Stimulated activated memory B cell treated with anti-CD40 and anti-IgM and Interleukin-4, amounts not matched to agents 10 μg/mL and 1 μg/mL and 100 μg/mL, for 72 hours (primary cell): ENCODE measurements around the gene LRIF1.
"Not testable (repeated sequence)": the region's sequence is repeated elsewhere in the genome, so short reads cannot be mapped to it uniquely, and the experiment has no call there.

Source experiments
- ATAC-seq: fragments of 150-1000 bp; cut with Tn5 transposase; 2 replicates; pipeline ENCODE4 v1.10.0; 2021
- H3K27ac Mint-ChIP-seq: one replicate; pipeline ENCODE4 v1.8.0; 2022; ENCODE audit warnings: mild to moderate bottlenecking, mixed read lengths
- H3K27me3 Mint-ChIP-seq: one replicate; pipeline ENCODE4 v1.8.0; 2022; ENCODE audit warnings: mixed read lengths
- H3K36me3 Mint-ChIP-seq: one replicate; pipeline ENCODE4 v1.8.0; 2022; ENCODE audit warnings: mixed read lengths
- H3K4me1 Mint-ChIP-seq: one replicate; pipeline ENCODE4 v1.8.0; 2022; ENCODE audit warnings: mixed read lengths
- H3K4me3 Mint-ChIP-seq: one replicate; pipeline ENCODE4 v1.8.0; 2022; ENCODE audit warnings: mild to moderate bottlenecking, moderate library complexity, mixed read lengths
- H3K9me3 Mint-ChIP-seq: one replicate; pipeline ENCODE4 v1.8.0; 2022; ENCODE audit warnings: mixed read lengths

Gene LRIF1

GRCh38 chr1:110963691-110964454, at the start of gene LRIF1:
LRIF1 (minus strand) TSS chr1:110963922; CDS start chr1:110963688, 234 bp downstream.
- Mint-ChIP-seq H3K36me3 (peaks cover 45% of the 10 kb centered on the region), H3K9me3 (peaks cover 28% of the 10 kb centered on the region), H3K4me3 (peak within 1 kb of the TSS; percentile 92), H3K4me1 (peaks cover 38% of the 10 kb centered on the region), H3K27ac (peak within 1 kb of the TSS; percentile 97), H3K27me3 (peaks cover 16% of the 10 kb centered on the region)
- ATAC-seq: peak; percentile 100

- H3K4me3 Mint-ChIP-seq: no peak overlapping the region
- H3K27me3 Mint-ChIP-seq: peaks cover 54% of the 10 kb centered on the region
- no peak overlapping the region for H3K27ac Mint-ChIP-seq
- ATAC-seq: no peak
- H3K9me3 Mint-ChIP-seq: peaks cover 8% of the 10 kb centered on the region
- H3K36me3 Mint-ChIP-seq: peaks cover 6% of the 10 kb centered on the region
- no peaks in the 10 kb centered on the region for H3K4me1 Mint-ChIP-seq
Measured at GRCh38 chr1:111008031-111008430, 44.3 kb upstream of the LRIF1 start.

- Mint-ChIP-seq H3K9me3 (no peaks in the 10 kb centered on the region), H3K27ac (no peak overlapping the region)
Measured at GRCh38 chr1:111006556-111006955, 42.8 kb upstream of the LRIF1 start.

GRCh38 chr1:110999607-111000006, 35.9 kb upstream of the LRIF1 start:
- peaks cover 41% of the 10 kb centered on the region for H3K27me3 Mint-ChIP-seq
- H3K4me3 Mint-ChIP-seq, H3K36me3 Mint-ChIP-seq, ATAC-seq, H3K9me3 Mint-ChIP-seq, H3K4me1 Mint-ChIP-seq, H3K27ac Mint-ChIP-seq: not testable (repeated sequence)

More at GRCh38 chr1:111006556-111006955, 42.8 kb upstream of the LRIF1 start:
- no peaks in the 10 kb centered on the region for H3K4me1 Mint-ChIP-seq
- ATAC-seq: no peak
- H3K36me3 Mint-ChIP-seq: peaks cover 6% of the 10 kb centered on the region
- H3K27me3 Mint-ChIP-seq: peaks cover 56% of the 10 kb centered on the region
- no peak overlapping the region for H3K4me3 Mint-ChIP-seq

- H3K9me3 Mint-ChIP-seq, H3K4me3 Mint-ChIP-seq, H3K27ac Mint-ChIP-seq, H3K36me3 Mint-ChIP-seq, H3K27me3 Mint-ChIP-seq, ATAC-seq: not testable (repeated sequence)
- peaks cover 11% of the 10 kb centered on the region for H3K4me1 Mint-ChIP-seq
Measured at GRCh38 chr1:110992329-110992728, 28.6 kb upstream of the LRIF1 start.

GRCh38 chr1:110991295-110991694, 27.6 kb upstream of the LRIF1 start:
- H3K36me3 Mint-ChIP-seq, H3K4me3 Mint-ChIP-seq, H3K27ac Mint-ChIP-seq, H3K9me3 Mint-ChIP-seq, H3K27me3 Mint-ChIP-seq, ATAC-seq: not testable (repeated sequence)
- H3K4me1 Mint-ChIP-seq: peaks cover 11% of the 10 kb centered on the region

DNA sequence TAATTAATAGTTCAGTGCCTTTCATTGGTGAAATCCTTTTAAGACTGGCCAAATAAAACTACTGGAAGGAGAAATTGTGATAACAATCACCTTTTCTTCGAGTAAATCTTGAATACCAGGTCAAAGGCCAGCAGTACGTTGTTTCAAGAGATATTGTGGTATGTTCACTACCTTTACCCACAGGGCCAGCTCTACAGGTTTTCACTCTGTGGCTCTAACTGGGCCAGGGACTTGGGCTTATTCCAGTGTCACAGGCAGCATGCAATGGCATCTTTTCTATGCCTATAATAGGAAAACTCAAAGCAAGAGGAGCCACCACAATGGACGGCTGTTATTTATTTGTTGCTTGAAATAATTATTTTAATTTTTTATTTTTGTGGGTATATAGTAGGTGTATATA, 26.8 kb upstream of the LRIF1 start:
- Mint-ChIP-seq H3K36me3 (peaks cover 6% of the 10 kb centered on the region), H3K9me3 (peaks cover 4% of the 10 kb centered on the region), H3K27ac (no peak overlapping the region), H3K4me3 (no peak overlapping the region), H3K27me3 (no peaks in the 10 kb centered on the region), H3K4me1 (peaks cover 11% of the 10 kb centered on the region)
- ATAC-seq: no peak

- H3K4me1 Mint-ChIP-seq: peaks cover 9% of the 10 kb centered on the region
- peaks cover 9% of the 10 kb centered on the region for H3K27me3 Mint-ChIP-seq
- H3K36me3 Mint-ChIP-seq: peaks cover 11% of the 10 kb centered on the region
- H3K27ac Mint-ChIP-seq: no peak overlapping the region
- no peak for ATAC-seq
- peaks cover 10% of the 10 kb centered on the region for H3K9me3 Mint-ChIP-seq
- no peak overlapping the region for H3K4me3 Mint-ChIP-seq
Measured at GRCh38 chr1:110986407-110986891, 22.7 kb upstream of the LRIF1 start.

DNA sequence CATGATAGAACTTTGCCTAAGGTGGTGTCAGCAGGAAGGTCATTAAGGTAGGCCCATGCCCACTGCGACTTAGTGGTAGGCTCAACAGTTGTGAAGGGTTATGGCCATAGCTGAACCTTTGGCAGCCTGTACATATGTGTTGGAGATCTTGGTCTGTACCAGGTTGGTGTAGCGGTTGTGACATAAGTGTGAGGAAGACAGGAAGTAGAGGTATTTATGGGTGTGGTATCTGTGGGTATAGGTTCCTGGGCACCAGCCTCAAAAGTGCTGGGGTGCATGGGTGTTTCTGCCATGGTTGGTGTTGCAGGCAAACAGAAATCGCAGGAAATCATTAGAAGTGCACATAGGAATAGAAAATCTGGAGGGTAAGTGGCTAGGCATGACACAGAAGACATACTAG, 18.6 kb upstream of the LRIF1 start:
- Mint-ChIP-seq H3K27me3 (peaks cover 39% of the 10 kb centered on the region), H3K27ac (no peak overlapping the region), H3K36me3 (peaks cover 7% of the 10 kb centered on the region), H3K4me3 (no peak overlapping the region), H3K9me3 (peaks cover 10% of the 10 kb centered on the region), H3K4me1 (peaks cover 9% of the 10 kb centered on the region)
- no peak for ATAC-seq

- no peak overlapping the region for H3K27ac Mint-ChIP-seq
- H3K4me1 Mint-ChIP-seq: peaks cover 9% of the 10 kb centered on the region
- peaks cover 19% of the 10 kb centered on the region for H3K9me3 Mint-ChIP-seq
- no peak for ATAC-seq
- H3K4me3 Mint-ChIP-seq: no peak overlapping the region
- peaks cover 11% of the 10 kb centered on the region for H3K36me3 Mint-ChIP-seq
- H3K27me3 Mint-ChIP-seq: peaks cover 47% of the 10 kb centered on the region
Measured at GRCh38 chr1:110979154-110979553, 15.4 kb upstream of the LRIF1 start.

GRCh38 chr1:110976089-110976488, 12.4 kb upstream of the LRIF1 start:
- H3K9me3 Mint-ChIP-seq: peaks cover 27% of the 10 kb centered on the region
- no peaks in the 10 kb centered on the region for H3K4me1 Mint-ChIP-seq
- H3K27me3 Mint-ChIP-seq: peaks cover 56% of the 10 kb centered on the region
- no peak for ATAC-seq
- H3K27ac Mint-ChIP-seq: no peak overlapping the region
- H3K36me3 Mint-ChIP-seq: peaks cover 11% of the 10 kb centered on the region
- H3K4me3 Mint-ChIP-seq: no peak overlapping the region

DNA sequence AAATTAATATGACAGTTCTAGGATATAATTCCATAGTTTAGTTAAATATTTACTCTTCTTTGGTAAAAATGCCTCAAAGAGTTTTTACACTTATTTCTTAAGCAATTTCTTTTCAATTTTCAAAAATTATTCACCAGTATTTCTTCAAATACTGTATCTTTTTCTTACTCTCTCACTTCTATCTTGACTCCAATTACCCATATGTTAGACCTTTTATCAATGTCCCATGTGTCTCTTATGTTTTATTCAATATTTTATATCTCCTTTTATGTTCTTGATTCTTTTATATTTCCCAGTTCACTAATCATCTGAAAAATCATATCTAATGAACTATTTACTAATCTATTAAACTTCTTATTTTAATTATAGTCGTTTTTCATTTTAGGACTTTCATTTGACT, 11.5 kb upstream of the LRIF1 start:
- H3K4me1 Mint-ChIP-seq: no peaks in the 10 kb centered on the region
- H3K27ac Mint-ChIP-seq: no peak overlapping the region
- peaks cover 11% of the 10 kb centered on the region for H3K36me3 Mint-ChIP-seq
- peaks cover 56% of the 10 kb centered on the region for H3K27me3 Mint-ChIP-seq
- H3K9me3 Mint-ChIP-seq: peaks cover 27% of the 10 kb centered on the region
- no peak for ATAC-seq
- no peak overlapping the region for H3K4me3 Mint-ChIP-seq

GRCh38 chr1:110967256-110967655, 3.5 kb upstream of the LRIF1 start:
- H3K4me3 Mint-ChIP-seq: no peak overlapping the region
- H3K27me3 Mint-ChIP-seq: peaks cover 50% of the 10 kb centered on the region
- ATAC-seq: no peak
- H3K4me1 Mint-ChIP-seq: peaks cover 19% of the 10 kb centered on the region
- peaks cover 37% of the 10 kb centered on the region for H3K9me3 Mint-ChIP-seq
- H3K27ac Mint-ChIP-seq: no peak overlapping the region
- H3K36me3 Mint-ChIP-seq: peaks cover 33% of the 10 kb centered on the region

DNA sequence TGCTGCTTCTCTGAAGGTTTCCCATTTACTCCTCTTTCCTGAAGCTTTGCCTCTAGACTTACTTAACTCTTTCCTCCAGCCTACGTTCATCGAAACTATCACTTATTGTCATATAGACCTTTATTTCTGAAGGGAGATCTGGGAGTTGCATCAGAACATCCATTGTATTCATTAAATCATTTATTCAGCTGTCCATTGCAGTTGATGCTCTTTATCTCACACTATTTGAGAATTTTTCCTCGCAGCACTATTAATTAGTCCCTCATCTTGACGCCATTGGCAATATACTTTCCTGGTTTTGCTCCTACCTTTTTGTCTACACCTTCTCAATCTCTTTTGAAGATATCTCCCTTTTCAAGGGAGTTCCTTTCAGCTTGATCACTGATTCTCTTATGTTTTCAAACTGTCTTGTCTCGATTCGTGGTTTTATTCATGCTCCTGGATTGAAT, 757 bp upstream of the LRIF1 start:
- peaks cover 22% of the 10 kb centered on the region for H3K27me3 Mint-ChIP-seq
- H3K36me3 Mint-ChIP-seq: peaks cover 45% of the 10 kb centered on the region
- H3K27ac Mint-ChIP-seq: peak overlapping the region; percentile 97
- H3K4me1 Mint-ChIP-seq: peaks cover 38% of the 10 kb centered on the region
- H3K9me3 Mint-ChIP-seq: peaks cover 28% of the 10 kb centered on the region
- ATAC-seq: no peak
- H3K4me3 Mint-ChIP-seq: peak overlapping the region; percentile 92

DNA sequence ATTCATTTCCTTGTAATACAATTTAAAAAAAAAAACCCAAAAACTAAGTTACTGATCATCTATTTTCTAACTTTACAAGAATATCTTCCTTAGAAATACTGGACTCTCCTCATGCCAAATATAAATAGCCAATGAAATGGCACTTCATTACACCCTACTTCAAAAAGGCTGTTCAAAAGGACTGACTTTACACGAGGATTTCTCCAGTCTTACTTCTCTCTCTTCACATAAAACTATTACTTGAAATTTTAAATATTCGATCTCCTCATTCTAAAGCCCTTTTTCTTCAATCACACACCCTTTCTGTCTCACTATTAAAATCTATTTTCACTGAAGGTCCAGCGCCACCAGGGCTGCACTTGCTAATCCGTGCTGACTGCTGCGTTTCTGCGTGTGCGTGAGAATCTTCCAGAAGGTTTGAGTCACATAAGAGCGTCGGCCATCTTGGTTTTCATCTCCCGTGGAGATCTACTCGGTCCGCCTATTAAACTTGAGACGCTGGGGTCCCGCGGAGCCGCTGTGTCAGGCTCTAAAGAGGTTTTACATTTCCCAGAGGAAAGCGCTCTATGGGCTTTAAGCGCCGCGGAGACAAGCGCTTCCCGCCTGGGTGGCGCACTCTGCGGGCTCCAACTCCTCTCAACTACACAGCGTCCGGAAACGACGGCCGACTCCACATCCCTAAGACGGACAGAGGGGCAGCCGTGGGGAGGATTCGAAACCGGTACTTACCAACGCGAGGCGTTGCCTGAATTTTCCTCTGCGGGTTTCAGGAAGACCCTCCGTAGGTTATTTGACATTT, 631 bp downstream of the LRIF1 start:
- Mint-ChIP-seq H3K27ac (peak overlapping the region; percentile 97), H3K4me3 (peak overlapping the region; percentile 92), H3K36me3 (peaks cover 45% of the 10 kb centered on the region), H3K9me3 (peaks cover 25% of the 10 kb centered on the region), H3K27me3 (peaks cover 8% of the 10 kb centered on the region), H3K4me1 (peaks cover 38% of the 10 kb centered on the region)
- ATAC-seq: peak; percentile 62
